Measurements from ENCODE around the gene ABCC9.

DNA sequence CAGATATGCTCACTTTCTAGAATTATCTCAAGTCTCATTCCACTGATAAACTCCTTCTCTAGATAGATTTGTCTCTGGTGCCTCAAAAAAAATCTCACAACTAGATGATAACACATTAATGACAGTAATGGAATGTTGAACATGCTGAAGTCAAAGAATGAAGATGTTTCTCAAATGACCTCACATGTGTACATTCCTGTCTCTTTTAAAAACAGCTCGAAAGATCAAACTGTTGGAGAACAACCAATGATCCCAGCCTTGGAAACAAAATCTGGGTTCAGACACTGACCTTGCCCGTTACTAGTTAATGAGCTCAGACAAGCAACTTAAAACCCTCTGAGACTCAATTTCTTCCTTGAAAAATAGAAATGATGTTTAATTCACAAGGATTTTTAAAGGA lies 122.0 kb downstream of the ABCC9 start:
- TF ChIP-seq, protein P1, sequence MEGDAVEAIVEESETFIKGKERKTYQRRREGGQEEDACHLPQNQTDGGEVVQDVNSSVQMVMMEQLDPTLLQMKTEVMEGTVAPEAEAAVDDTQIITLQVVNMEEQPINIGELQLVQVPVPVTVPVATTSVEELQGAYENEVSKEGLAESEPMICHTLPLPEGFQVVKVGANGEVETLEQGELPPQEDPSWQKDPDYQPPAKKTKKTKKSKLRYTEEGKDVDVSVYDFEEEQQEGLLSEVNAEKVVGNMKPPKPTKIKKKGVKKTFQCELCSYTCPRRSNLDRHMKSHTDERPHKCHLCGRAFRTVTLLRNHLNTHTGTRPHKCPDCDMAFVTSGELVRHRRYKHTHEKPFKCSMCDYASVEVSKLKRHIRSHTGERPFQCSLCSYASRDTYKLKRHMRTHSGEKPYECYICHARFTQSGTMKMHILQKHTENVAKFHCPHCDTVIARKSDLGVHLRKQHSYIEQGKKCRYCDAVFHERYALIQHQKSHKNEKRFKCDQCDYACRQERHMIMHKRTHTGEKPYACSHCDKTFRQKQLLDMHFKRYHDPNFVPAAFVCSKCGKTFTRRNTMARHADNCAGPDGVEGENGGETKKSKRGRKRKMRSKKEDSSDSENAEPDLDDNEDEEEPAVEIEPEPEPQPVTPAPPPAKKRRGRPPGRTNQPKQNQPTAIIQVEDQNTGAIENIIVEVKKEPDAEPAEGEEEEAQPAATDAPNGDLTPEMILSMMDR (IDR thresholded peaks at IDR 0.05) = no peak
- TF ChIP-seq MEF2A (IDR thresholded peaks at IDR 0.05; ENCODE audit: borderline replicate concordance, low read depth) = no peak
- TF ChIP-seq TCF12 (IDR thresholded peaks at IDR 0.05) = no peak
- no peak for TF ChIP-seq RAD21 (IDR thresholded peaks at IDR 0.05; ENCODE audit: low read length)
- TF ChIP-seq RXRA (IDR thresholded peaks at IDR 0.05; ENCODE audit: borderline replicate concordance, low read depth) = no peak
